ENCODE measurements around the gene CTSE. TPM values are rescaled to one million over a fixed set of nuclear protein-coding genes. Genes with fewer than 3 reads are reported as not detected.
"Not testable (repeated sequence)": the region's sequence is repeated elsewhere in the genome, so short reads cannot be mapped to it uniquely, and the experiment has no call there.

CTSE gene
- not detected for total RNA-seq
- polyA plus RNA-seq: not detected

DNA sequence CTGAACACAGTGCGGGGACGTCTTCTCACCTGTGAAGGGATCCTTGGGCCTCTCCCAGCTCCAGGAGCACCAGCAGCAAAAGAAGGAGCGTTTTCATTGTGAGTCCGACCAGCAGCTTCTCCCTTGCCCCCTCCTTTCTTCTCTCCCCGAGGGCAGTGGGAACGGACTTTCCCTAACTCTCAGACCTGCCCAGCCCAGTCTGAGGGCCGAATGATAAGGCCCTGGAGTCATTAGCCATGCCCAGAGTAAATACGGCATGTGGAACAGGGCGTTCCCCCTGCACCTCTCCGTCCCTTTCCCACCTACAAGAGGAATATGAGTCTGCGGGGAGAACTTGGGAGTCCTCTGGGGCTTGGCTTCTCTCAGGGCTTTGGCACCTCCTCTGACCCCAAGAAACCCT, at the start of gene CTSE:
CTSE (minus strand) TSS at position 201 of the 400 bp plus-strand sequence; CDS start at position 97, 104 bp downstream.
- H3K36me3 Mint-ChIP-seq: no peaks in the 10 kb centered on the region
- CTCF ChIA-PET: no interaction called here

DNA sequence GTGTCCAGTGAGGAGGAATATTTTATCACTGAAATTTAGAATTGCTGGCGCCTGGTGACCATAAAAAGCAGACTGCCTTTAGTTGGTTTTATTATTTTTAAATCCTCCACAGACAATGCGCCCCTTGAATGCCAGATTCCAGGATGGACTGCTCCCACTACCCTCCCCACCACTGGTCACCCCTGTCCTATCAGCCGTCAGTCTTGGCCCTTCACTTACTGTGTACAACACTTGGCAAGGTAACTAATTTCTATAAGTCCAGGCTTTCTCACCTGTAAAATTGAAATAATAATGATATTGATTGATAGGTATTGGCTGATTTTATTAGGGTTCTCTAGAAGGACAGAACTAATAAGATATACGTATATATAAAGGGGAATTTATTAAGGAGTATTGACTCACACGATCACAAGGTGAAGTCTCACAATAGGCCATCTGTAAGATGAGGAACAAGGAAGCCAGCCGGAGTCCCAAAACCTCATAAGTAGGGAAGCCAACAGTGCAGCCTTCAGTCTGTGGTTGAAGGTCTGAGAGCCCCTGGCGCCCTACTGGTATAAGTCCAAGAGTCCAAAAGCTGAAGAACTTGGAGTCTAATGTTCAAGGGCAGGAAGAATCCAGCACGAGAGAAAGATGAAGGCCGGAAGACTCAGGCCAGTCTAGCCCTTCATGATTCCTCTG, 47.1 kb upstream of the CTSE start:
- H3K4me3 ChIP-seq (ENCODE audit: low read length): no peak overlapping the region
- ChIA-PET POLR2A (no interaction called here), CTCF (no interaction called here)
- H3K27ac Mint-ChIP-seq: no peak overlapping the region
- H3K36me3 ChIP-seq (ENCODE audit: insufficient read depth, low read length): no peaks in the 10 kb centered on the region
- no peaks in the 10 kb centered on the region for H3K9me3 ChIP-seq (ENCODE audit: low read length)
- H3K4me3 Mint-ChIP-seq: no peak overlapping the region
- peaks cover 6 to 33% of the 10 kb centered on the region in 2 donors for H3K27me3 Mint-ChIP-seq
- H3K27me3 ChIP-seq (ENCODE audit: insufficient read depth, low read length, poor library complexity, severe bottlenecking): no peaks in the 10 kb centered on the region
- H3K9me3 Mint-ChIP-seq: no peaks in the 10 kb centered on the region
- H3K36me3 Mint-ChIP-seq: no peaks in the 10 kb centered on the region
- H3K4me1 ChIP-seq (ENCODE audit: insufficient read depth, low read length): no peaks in the 10 kb centered on the region
- no peak overlapping the region for H3K27ac ChIP-seq (ENCODE audit: low read depth, low read length)
- no peak for DNase-seq
- H3K4me1 Mint-ChIP-seq: peaks cover 0 to 3% (median 0%) of the 10 kb centered on the region in 3 donors

More for the DNA sequence above, at the start of gene CTSE:
- H3K27ac ChIP-seq (ENCODE audit: low read depth, low read length): no peak within 1 kb of the TSS
- H3K4me3 ChIP-seq (ENCODE audit: low read length): no peak within 1 kb of the TSS
- Mint-ChIP-seq H3K4me3 (no peak within 1 kb of the TSS), H3K9me3 (no peaks in the 10 kb centered on the region), H3K4me1 (no peaks in the 10 kb centered on the region), H3K27me3 (peaks cover 8 to 53% of the 10 kb centered on the region in 2 donors), H3K27ac (no peak within 1 kb of the TSS)
- no peaks in the 10 kb centered on the region for H3K27me3 ChIP-seq (ENCODE audit: insufficient read depth, low read length, poor library complexity, severe bottlenecking)
- H3K4me1 ChIP-seq (ENCODE audit: insufficient read depth, low read length): no peaks in the 10 kb centered on the region
- H3K9me3 ChIP-seq (ENCODE audit: low read length): no peaks in the 10 kb centered on the region
- no peak for DNase-seq
- POLR2A ChIA-PET: no interaction called here
- H3K36me3 ChIP-seq (ENCODE audit: insufficient read depth, low read length): no peaks in the 10 kb centered on the region

DNA sequence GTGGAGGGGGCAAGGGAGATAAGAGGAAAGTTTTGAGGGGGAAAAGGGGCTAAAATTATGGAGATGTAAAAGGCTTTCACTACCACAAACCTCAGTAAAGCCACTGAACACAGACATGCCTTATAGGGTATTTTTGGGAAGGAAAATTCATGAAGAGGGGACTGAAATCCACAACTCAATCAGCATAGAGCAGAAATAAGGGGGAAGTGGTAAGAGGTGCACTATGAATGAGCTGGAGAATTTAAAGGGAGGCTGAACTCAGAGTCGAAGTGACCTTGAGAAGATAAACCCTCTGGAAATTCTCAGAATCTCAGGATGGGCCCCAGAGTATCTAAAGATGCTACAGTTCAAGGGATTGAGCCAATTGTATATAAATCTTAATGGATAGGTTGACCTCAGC, 44.6 kb upstream of the CTSE start:
- no peak overlapping the region for H3K27ac ChIP-seq (ENCODE audit: low read depth, low read length)
- H3K4me1 ChIP-seq (ENCODE audit: insufficient read depth, low read length): no peaks in the 10 kb centered on the region
- no peak overlapping the region for H3K4me3 Mint-ChIP-seq
- H3K9me3 Mint-ChIP-seq: no peaks in the 10 kb centered on the region
- H3K27me3 Mint-ChIP-seq: peaks cover 5 to 17% of the 10 kb centered on the region in 2 donors
- H3K4me3 ChIP-seq (ENCODE audit: low read length): no peak overlapping the region
- CTCF ChIA-PET: no interaction called here
- H3K36me3 Mint-ChIP-seq: no peaks in the 10 kb centered on the region
- no peaks in the 10 kb centered on the region for H3K9me3 ChIP-seq (ENCODE audit: low read length)
- H3K27me3 ChIP-seq (ENCODE audit: insufficient read depth, low read length, poor library complexity, severe bottlenecking): no peaks in the 10 kb centered on the region
- POLR2A ChIA-PET: no interaction called here
- H3K27ac Mint-ChIP-seq: no peak overlapping the region
- H3K4me1 Mint-ChIP-seq: peaks cover 0 to 3% (median 0%) of the 10 kb centered on the region in 3 donors
- no peaks in the 10 kb centered on the region for H3K36me3 ChIP-seq (ENCODE audit: insufficient read depth, low read length)
- DNase-seq: no peak

DNA sequence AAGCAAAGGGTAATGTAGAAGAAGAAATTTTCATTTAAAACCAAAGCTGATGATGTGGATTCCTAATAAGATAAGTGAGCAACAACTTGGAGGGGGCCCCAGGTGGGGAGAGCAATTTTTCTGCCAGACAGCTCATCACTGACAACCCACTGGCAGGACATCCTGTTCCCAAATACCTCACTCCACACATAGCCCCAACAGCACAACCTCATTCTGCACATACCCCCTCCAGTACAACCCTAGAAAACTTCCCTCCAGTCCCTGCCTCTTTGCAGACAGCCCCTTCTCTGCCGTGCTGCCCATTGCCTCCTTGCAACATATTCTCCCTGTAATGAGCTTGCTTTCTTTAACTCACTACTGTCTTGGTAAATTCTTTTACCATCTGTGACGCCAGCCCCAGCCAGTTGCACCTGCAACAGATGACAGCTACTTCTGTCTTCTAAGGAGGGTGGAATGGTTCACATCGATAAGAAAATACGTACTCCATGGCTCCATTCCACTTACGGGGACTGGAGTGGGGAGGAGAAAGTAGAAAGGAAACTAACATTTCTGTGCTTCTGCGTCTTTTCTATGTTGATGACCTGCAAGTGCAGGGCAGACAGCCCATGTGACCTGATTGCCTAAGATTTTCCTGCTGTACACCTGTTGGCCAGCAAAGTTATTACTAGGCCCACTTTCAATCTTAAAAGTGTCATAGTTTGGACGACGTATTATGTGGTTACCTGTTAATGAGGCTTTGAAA, 44.0 kb upstream of the CTSE start:
- H3K4me1 Mint-ChIP-seq: peaks cover 0 to 3% (median 0%) of the 10 kb centered on the region in 3 donors
- H3K9me3 Mint-ChIP-seq: peaks cover 0 to 4% (median 0%) of the 10 kb centered on the region in 5 donors
- no peaks in the 10 kb centered on the region for H3K36me3 Mint-ChIP-seq
- Histone ChIP-seq H3K4me3 (ENCODE audit: low read length) (no peak overlapping the region), H3K27ac (ENCODE audit: low read depth, low read length) (no peak overlapping the region), H3K4me1 (ENCODE audit: insufficient read depth, low read length) (no peaks in the 10 kb centered on the region), H3K27me3 (ENCODE audit: insufficient read depth, low read length, poor library complexity, severe bottlenecking) (no peaks in the 10 kb centered on the region), H3K36me3 (ENCODE audit: insufficient read depth, low read length) (no peaks in the 10 kb centered on the region), H3K9me3 (ENCODE audit: low read length) (no peaks in the 10 kb centered on the region)
- CTCF ChIA-PET: interaction anchor here (0.9 kb wide), 1 partner anchor 13 kb away, joined by 3 read pairs; no protein-coding TSS in a partner anchor
- peak overlapping the region in 1 of 8 donors; percentile 72 for H3K27ac Mint-ChIP-seq
- H3K4me3 Mint-ChIP-seq: no peak overlapping the region
- H3K27me3 Mint-ChIP-seq: peaks cover 5 to 19% of the 10 kb centered on the region in 2 donors
- no peak for DNase-seq
- POLR2A ChIA-PET: no interaction called here

DNA sequence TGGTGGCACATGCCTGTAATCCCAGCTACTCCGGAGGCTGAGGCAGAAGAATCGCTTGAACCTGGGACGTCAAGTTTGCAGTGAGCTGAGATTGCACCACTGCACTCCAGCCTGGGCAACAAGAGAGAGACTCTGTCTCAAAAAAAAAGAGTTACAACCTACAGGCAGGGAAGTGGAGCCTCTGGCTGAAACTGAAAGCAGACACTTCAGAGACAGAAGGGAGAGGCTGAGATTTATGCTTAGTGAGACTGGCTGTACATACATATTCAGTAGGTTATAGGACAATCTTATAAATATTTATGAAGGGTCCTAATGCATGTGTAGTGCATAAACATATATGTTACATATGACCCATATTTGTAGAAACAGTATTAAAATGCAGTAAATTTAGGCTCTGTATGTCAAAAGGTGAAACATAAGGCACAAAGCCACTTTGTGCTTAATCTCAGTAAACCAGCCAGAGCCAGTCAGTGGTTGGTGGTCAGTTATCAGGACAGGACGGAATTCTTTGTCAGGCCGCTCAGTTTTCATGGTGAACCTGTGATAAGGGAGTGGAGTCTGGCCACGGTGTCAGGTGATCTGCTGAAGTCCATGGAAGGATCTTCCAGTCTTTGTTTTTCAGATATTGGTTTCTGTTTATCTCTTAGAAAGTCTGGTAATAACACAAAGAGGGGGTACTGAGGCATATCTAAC, 42.9 kb upstream of the CTSE start:
- DNase-seq: no peak
- Mint-ChIP-seq H3K9me3 (peaks cover 0 to 4% (median 0%) of the 10 kb centered on the region in 5 donors), H3K4me3 (no peak overlapping the region), H3K4me1 (peaks cover 0 to 3% (median 0%) of the 10 kb centered on the region in 3 donors), H3K27me3 (peaks cover 5 to 15% of the 10 kb centered on the region in 2 donors), H3K36me3 (no peaks in the 10 kb centered on the region), H3K27ac (no peak overlapping the region)
- no peak overlapping the region for H3K27ac ChIP-seq (ENCODE audit: low read depth, low read length)
- CTCF ChIA-PET: interaction anchor here (0.9 kb wide), 1 partner anchor 14 kb away, joined by 3 read pairs; no protein-coding TSS in a partner anchor
- H3K36me3 ChIP-seq (ENCODE audit: insufficient read depth, low read length): no peaks in the 10 kb centered on the region
- no peaks in the 10 kb centered on the region for H3K27me3 ChIP-seq (ENCODE audit: insufficient read depth, low read length, poor library complexity, severe bottlenecking)
- no peaks in the 10 kb centered on the region for H3K4me1 ChIP-seq (ENCODE audit: insufficient read depth, low read length)
- no peaks in the 10 kb centered on the region for H3K9me3 ChIP-seq (ENCODE audit: low read length)
- no peak overlapping the region for H3K4me3 ChIP-seq (ENCODE audit: low read length)
- POLR2A ChIA-PET: no interaction called here

DNA sequence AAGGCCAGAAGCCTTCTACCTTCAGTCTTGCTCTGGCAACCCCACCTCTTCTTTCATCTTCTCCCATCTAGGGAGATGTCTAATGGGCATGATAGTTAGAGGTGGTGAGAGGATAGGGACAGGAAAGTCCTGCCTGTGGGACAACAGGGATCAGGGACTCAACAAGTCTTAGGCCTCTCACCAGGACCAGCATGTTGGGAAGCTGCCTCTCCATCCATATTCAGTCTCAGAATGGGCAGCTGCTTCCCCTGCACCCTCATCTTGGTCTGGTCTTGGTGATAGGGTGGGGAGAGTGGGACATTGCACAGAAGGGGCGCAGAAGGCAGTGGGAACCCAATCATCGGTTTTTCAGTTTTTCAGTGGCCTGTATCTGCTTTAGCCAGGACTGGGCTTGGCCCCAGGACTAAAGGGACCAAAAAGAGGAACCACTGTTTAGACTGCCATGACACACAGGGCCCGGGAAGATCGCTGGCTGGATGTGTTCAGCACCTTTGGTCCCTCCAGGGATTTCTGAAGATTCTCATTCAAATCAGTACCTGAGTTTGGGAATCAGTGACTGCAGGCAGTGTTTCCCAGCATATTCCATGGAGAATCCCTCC, 42.0 kb upstream of the CTSE start:
- POLR2A ChIA-PET: no interaction called here
- H3K27ac Mint-ChIP-seq: peak overlapping the region in 1 of 8 donors; percentile 40
- Histone ChIP-seq H3K27ac (ENCODE audit: low read depth, low read length) (no peak overlapping the region), H3K4me1 (ENCODE audit: insufficient read depth, low read length) (no peaks in the 10 kb centered on the region), H3K4me3 (ENCODE audit: low read length) (no peak overlapping the region), H3K36me3 (ENCODE audit: insufficient read depth, low read length) (no peaks in the 10 kb centered on the region), H3K27me3 (ENCODE audit: insufficient read depth, low read length, poor library complexity, severe bottlenecking) (no peaks in the 10 kb centered on the region), H3K9me3 (ENCODE audit: low read length) (no peaks in the 10 kb centered on the region)
- peaks cover 0 to 4% (median 0%) of the 10 kb centered on the region in 5 donors for H3K9me3 Mint-ChIP-seq
- H3K4me3 Mint-ChIP-seq: no peak overlapping the region
- peaks cover 4 to 12% of the 10 kb centered on the region in 2 donors for H3K27me3 Mint-ChIP-seq
- peaks cover 0 to 3% (median 0%) of the 10 kb centered on the region in 3 donors for H3K4me1 Mint-ChIP-seq
- no peaks in the 10 kb centered on the region for H3K36me3 Mint-ChIP-seq
- CTCF ChIA-PET: no interaction called here
- no peak for DNase-seq

DNA sequence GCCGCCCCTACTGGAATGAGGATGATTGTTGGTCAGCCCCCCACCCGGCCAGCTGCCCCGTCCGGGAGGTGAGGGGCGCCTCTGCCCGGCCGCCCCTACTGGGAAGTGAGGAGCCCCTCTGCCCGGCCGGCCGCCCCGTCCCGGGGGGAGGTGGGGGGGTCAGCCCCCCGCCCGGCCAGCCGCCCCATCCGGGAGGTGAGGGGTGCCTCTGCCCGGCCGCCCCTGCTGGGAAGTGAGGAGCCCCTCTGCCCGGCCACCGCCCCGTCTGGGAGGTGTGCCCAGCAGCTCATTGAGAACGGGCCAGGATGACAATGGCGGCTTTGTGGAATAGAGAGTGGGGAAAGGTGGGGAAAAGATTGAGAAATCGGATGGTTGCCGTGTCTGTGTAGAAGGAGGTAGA, 40.8 kb upstream of the CTSE start:
- H3K9me3 ChIP-seq (ENCODE audit: low read length); DNase-seq; H3K4me3 Mint-ChIP-seq; H3K36me3 ChIP-seq (ENCODE audit: insufficient read depth, low read length); H3K27me3 ChIP-seq (ENCODE audit: insufficient read depth, low read length, poor library complexity, severe bottlenecking); POLR2A ChIA-PET; H3K27ac ChIP-seq (ENCODE audit: low read depth, low read length); H3K9me3 Mint-ChIP-seq; H3K4me1 ChIP-seq (ENCODE audit: insufficient read depth, low read length); H3K36me3 Mint-ChIP-seq; H3K27ac Mint-ChIP-seq; H3K27me3 Mint-ChIP-seq; CTCF ChIA-PET; H3K4me3 ChIP-seq (ENCODE audit: low read length); H3K4me1 Mint-ChIP-seq: not testable (repeated sequence)

DNA sequence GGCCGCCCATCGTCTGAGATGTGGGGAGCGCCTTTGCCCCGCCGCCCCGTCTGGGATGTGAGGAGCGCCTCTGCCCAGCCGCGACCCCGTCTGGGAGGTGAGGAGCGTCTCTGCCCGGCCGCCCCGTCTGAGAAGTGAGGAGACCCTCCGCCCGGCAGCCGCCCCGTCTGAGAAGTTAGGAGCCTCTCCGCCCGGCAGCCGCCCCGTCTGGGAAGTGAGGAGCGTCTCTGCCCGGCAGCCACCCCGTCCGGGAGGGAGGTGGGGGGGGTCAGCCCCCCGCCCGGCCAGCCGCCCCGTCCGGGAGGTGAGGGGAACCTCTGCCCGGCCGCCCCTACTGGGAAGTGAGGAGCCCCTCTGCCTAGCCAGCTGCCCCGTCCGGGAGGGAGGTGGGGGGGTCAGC, 40.3 kb upstream of the CTSE start:
- DNase-seq; H3K27ac ChIP-seq (ENCODE audit: low read depth, low read length); H3K27me3 Mint-ChIP-seq; H3K36me3 Mint-ChIP-seq; H3K9me3 ChIP-seq (ENCODE audit: low read length); CTCF ChIA-PET; H3K27me3 ChIP-seq (ENCODE audit: insufficient read depth, low read length, poor library complexity, severe bottlenecking); H3K4me3 Mint-ChIP-seq; H3K4me3 ChIP-seq (ENCODE audit: low read length); H3K4me1 Mint-ChIP-seq; H3K9me3 Mint-ChIP-seq; H3K36me3 ChIP-seq (ENCODE audit: insufficient read depth, low read length); H3K27ac Mint-ChIP-seq; H3K4me1 ChIP-seq (ENCODE audit: insufficient read depth, low read length); POLR2A ChIA-PET: not testable (repeated sequence)
